Measurements from ENCODE around the gene SLCO4C1.

The SLCO4C1 gene

GRCh38 chr5:102196481-102196880, 99.6 kb downstream of the SLCO4C1 start (continued):
- TF ChIP-seq TSHZ2 (CRISPR knock-in tag; IDR thresholded peaks at IDR 0.05) (no peak), RARB (CRISPR knock-in tag; IDR thresholded peaks at IDR 0.05) (no peak)
- TF ChIP-seq, protein P1, sequence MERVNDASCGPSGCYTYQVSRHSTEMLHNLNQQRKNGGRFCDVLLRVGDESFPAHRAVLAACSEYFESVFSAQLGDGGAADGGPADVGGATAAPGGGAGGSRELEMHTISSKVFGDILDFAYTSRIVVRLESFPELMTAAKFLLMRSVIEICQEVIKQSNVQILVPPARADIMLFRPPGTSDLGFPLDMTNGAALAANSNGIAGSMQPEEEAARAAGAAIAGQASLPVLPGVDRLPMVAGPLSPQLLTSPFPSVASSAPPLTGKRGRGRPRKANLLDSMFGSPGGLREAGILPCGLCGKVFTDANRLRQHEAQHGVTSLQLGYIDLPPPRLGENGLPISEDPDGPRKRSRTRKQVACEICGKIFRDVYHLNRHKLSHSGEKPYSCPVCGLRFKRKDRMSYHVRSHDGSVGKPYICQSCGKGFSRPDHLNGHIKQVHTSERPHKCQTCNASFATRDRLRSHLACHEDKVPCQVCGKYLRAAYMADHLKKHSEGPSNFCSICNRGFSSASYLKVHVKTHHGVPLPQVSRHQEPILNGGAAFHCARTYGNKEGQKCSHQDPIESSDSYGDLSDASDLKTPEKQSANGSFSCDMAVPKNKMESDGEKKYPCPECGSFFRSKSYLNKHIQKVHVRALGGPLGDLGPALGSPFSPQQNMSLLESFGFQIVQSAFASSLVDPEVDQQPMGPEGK (CRISPR knock-in tag; IDR thresholded peaks at IDR 0.05; ENCODE audit: borderline replicate concordance): no peak
